ENCODE results near the gene MYH13.
"Not testable (repeated sequence)": the region's sequence is repeated elsewhere in the genome, so short reads cannot be mapped to it uniquely, and the experiment has no call there.

GRCh38 chr17:10291576-10291975 lies 81.2 kb downstream of the MYH13 start:
- not testable (repeated sequence) for TF ChIP-seq CTCF (IDR thresholded peaks at IDR 0.05; ENCODE audit: low read depth, low read length); EZH2phosphoT487 (IDR thresholded peaks at IDR 0.05; ENCODE audit: low read depth)

Data from OCI-LY3 (cell line).